HFF-Myc (cell line): ENCODE data around the gene PHIP.

Source experiments
- DNase-seq: peaks from one replicate; pipeline ENCODE4 v3.0.0-alpha.2; 2011; ENCODE audit warnings: low read depth; ENCODE audit errors: extremely low read depth
- H3K4me3 ChIP-seq: replicated peaks from 2 replicates; pipeline ENCODE4 v1.5.1; 2011; ENCODE audit warnings: low read depth, mild to moderate bottlenecking, control low read depth, low read length
- TF ChIP-seq, protein P1 (sequence below): IDR thresholded peaks from 2 replicates; pipeline ENCODE4 v1.5.1; 2012; ENCODE audit warnings: mild to moderate bottlenecking, low read depth, low read length, control low read depth; ENCODE audit errors: missing control alignments

PHIP gene

GRCh38 chr6:79030511-79030910, 47.5 kb downstream of the PHIP start:
- TF ChIP-seq, protein P1, sequence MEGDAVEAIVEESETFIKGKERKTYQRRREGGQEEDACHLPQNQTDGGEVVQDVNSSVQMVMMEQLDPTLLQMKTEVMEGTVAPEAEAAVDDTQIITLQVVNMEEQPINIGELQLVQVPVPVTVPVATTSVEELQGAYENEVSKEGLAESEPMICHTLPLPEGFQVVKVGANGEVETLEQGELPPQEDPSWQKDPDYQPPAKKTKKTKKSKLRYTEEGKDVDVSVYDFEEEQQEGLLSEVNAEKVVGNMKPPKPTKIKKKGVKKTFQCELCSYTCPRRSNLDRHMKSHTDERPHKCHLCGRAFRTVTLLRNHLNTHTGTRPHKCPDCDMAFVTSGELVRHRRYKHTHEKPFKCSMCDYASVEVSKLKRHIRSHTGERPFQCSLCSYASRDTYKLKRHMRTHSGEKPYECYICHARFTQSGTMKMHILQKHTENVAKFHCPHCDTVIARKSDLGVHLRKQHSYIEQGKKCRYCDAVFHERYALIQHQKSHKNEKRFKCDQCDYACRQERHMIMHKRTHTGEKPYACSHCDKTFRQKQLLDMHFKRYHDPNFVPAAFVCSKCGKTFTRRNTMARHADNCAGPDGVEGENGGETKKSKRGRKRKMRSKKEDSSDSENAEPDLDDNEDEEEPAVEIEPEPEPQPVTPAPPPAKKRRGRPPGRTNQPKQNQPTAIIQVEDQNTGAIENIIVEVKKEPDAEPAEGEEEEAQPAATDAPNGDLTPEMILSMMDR: no peak
- DNase-seq: no peak
- no peak overlapping the region for H3K4me3 ChIP-seq

DNA sequence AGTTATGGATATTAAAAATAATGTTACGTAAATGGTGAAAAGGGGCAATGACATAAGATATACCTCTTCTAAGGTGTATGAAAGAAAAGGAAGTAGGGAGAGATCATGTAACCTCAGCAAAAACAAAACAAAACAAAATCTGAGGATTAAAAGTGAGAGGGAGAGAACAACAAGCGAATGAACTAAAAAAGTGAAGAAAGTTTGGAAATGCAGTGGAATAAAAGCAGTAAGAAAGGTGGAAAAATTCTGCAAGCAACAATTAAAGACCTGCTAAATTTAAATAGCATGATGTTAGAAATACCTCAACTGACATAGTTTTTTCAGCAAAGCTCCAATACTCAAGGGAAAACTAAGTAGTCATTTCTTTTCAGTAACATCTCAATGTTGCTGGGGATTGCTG, 48.0 kb downstream of the PHIP start:
- no peak for DNase-seq
- TF ChIP-seq, protein P1: no peak
- H3K4me3 ChIP-seq: no peak overlapping the region

DNA sequence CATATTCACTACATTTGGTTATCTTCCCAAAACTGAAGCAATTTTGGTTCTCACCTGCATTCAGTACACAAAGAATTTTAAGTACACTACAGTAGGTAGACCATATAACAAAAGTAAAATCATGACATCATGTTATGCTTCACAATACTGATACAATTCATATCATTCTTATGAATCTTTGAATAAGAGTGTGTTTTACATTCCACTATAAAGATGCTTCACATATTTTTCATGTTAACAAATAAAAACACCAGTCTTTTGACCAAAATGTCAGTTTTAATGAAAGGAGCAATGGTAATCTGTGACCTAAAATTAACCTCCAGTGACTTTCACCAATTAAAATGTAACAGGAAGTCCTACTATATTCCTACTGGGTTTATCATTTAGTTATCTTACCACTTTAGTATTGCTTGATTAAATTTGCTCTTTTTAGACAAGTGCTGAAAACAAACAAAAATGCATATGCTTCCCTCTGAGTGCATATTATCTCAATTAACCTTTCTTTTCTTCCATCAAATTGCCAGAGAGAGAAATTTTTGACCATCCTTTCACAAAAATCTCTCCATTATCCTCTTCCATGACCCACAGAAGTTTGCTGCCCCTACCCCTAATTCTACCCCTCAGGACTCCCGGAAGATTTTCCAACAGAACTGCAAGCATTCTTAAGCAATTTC, 49.3 kb downstream of the PHIP start:
- DNase-seq: no peak
- H3K4me3 ChIP-seq: no peak overlapping the region

DNA sequence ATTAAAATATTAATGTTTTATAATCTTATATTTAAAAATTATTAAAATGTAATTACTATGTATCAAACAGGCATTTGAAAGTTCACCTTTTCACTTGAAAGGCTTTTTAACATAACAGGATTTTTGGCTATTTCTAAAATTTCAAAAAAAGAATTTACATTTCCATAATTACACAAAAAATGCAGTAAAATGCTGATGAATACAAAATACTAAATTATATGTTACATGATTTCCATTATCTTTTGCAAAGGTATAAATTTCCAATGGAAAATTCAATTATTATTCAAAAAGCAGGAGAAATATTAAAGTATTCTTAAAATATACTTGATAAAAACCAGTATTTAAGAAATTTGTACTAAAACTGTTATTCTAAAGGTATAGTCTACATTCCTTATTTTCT, 66.1 kb downstream of the PHIP start:
- TF ChIP-seq, protein P1: no peak
- no peak for DNase-seq
- no peak overlapping the region for H3K4me3 ChIP-seq

More for the DNA sequence above, 49.3 kb downstream of the PHIP start:
- TF ChIP-seq, protein P1: no peak

DNA sequence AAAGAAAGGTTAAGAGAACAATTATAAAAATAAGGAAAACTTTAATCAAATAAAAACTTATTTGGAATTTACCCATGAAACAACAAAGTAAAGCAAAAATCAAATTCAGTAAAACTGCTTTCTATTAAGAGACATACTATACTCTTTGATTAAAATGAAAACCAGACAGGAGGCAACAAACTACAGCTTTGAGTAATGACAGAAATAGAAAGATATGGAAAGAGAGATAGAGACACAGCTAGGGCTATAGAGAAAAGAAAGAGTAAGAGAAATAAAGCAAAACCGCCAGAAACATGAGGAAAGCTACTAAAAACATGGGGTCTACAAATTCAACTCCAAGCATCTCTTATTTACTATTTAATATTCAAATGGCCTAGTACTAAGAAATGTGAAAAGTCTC, 67.6 kb downstream of the PHIP start:
- TF ChIP-seq, protein P1: no peak
- no peak for DNase-seq
- H3K4me3 ChIP-seq: no peak overlapping the region

DNA sequence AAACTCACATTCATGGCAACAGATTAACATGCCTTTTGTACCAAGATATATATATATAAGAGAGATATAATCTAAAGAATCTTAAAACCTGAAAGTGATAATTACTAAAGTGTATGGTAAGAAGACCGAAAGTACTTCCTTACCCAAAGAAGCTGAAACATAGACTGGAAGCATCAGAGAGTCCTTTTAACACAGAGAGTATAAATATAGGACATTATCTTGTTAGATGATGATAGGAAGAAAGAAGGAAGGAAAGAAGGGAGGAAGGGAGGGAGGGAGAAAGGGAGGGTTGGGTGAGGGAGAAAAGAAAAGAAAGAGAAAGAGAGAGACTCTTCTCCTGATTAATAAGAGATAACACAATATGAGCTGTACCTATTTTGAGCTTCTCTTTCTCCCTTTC, 68.2 kb downstream of the PHIP start:
- DNase-seq: no peak
- TF ChIP-seq, protein P1: no peak
- no peak overlapping the region for H3K4me3 ChIP-seq

DNA sequence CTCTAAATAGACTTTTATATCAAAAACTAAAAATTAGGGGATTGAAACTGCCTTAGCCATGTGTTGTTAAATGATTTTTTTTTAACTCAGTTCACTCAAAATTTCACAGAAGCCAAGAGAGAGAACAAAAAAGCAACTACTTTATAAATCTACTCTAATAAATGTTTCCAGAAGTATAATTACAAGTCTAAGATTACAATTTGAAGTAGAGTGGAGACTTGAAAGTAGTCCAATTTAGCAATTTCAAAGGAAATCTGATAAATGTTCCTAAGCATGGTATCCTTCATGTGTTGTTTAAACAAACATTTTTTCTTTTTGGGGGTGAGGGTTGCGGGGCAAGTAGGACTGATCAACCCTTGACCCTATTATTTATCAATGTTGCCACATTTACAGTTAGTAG, 72.6 kb downstream of the PHIP start:
- no peak for DNase-seq
- TF ChIP-seq, protein P1: no peak

More for the DNA sequence above, 72.6 kb downstream of the PHIP start:
- no peak overlapping the region for H3K4me3 ChIP-seq
